ENCODE results near the gene CERKL.

Gene CERKL

GRCh38 chr2:181528441-181528840 lies 128.5 kb downstream of the CERKL start:
- H3K4me2 ChIP-seq (ENCODE audit: low read length): no peak overlapping the region
- no peak overlapping the region for H3K27ac ChIP-seq (ENCODE audit: low read depth, low read length, poor library complexity, severe bottlenecking)
- H3K27me3 ChIP-seq (ENCODE audit: insufficient read depth, low read length): no peaks in the 10 kb centered on the region
- H3K4me1 ChIP-seq (ENCODE audit: insufficient read depth, low read length, severe bottlenecking): no peaks in the 10 kb centered on the region
- H3K9ac ChIP-seq (ENCODE audit: low read length): no peak overlapping the region
- no peaks in the 10 kb centered on the region for H3F3A ChIP-seq (ENCODE audit: insufficient read depth, low read length)
- TF ChIP-seq EZH2 (IDR thresholded peaks at IDR 0.05; ENCODE audit: borderline replicate concordance, low read length): no peak
- TF ChIP-seq CTCF (IDR thresholded peaks at IDR 0.05; ENCODE audit: low read length): no peak
- H3K36me3 ChIP-seq (ENCODE audit: insufficient read depth, low read length): peaks cover 85% of the 10 kb centered on the region
- H4K20me1 ChIP-seq (ENCODE audit: insufficient read depth, low read length): no peaks in the 10 kb centered on the region
- H3K9me2 ChIP-seq (ENCODE audit: low read depth, low read length): no peaks in the 10 kb centered on the region
- H3K79me2 ChIP-seq (ENCODE audit: insufficient read depth, low read length): no peaks in the 10 kb centered on the region
- no peaks in the 10 kb centered on the region for H3K9me3 ChIP-seq (ENCODE audit: low read length)
- H2AFZ ChIP-seq (ENCODE audit: low read length): no peak overlapping the region
- no peak overlapping the region for H3K4me3 ChIP-seq (ENCODE audit: low read depth, low read length, poor library complexity, severe bottlenecking)

- Histone ChIP-seq H3K27me3 (ENCODE audit: insufficient read depth, low read length) (no peaks in the 10 kb centered on the region), H4K20me1 (ENCODE audit: insufficient read depth, low read length) (no peaks in the 10 kb centered on the region), H3K27ac (ENCODE audit: low read depth, low read length, poor library complexity, severe bottlenecking) (no peak overlapping the region), H3F3A (ENCODE audit: insufficient read depth, low read length) (no peaks in the 10 kb centered on the region), H3K4me1 (ENCODE audit: insufficient read depth, low read length, severe bottlenecking) (no peaks in the 10 kb centered on the region), H3K4me3 (ENCODE audit: low read depth, low read length, poor library complexity, severe bottlenecking) (no peak overlapping the region), H3K36me3 (ENCODE audit: insufficient read depth, low read length) (peaks cover 86% of the 10 kb centered on the region), H3K9me3 (ENCODE audit: low read length) (no peaks in the 10 kb centered on the region), H3K9ac (ENCODE audit: low read length) (no peak overlapping the region), H3K79me2 (ENCODE audit: insufficient read depth, low read length) (no peaks in the 10 kb centered on the region), H3K9me2 (ENCODE audit: low read depth, low read length) (no peaks in the 10 kb centered on the region), H2AFZ (ENCODE audit: low read length) (no peak overlapping the region), H3K4me2 (ENCODE audit: low read length) (no peak overlapping the region)
- no peak for TF ChIP-seq CTCF (IDR thresholded peaks at IDR 0.05; ENCODE audit: low read length)
- TF ChIP-seq EZH2 (IDR thresholded peaks at IDR 0.05; ENCODE audit: borderline replicate concordance, low read length): no peak
Observed at GRCh38 chr2:181527058-181527457, 129.8 kb downstream of the CERKL start.

GRCh38 chr2:181526014-181526413 lies 130.9 kb downstream of the CERKL start:
- H4K20me1 ChIP-seq (ENCODE audit: insufficient read depth, low read length): no peaks in the 10 kb centered on the region
- H3K4me3 ChIP-seq (ENCODE audit: low read depth, low read length, poor library complexity, severe bottlenecking): no peak overlapping the region
- H3K4me2 ChIP-seq (ENCODE audit: low read length): no peak overlapping the region
- H3K79me2 ChIP-seq (ENCODE audit: insufficient read depth, low read length): no peaks in the 10 kb centered on the region
- no peak overlapping the region for H2AFZ ChIP-seq (ENCODE audit: low read length)
- no peaks in the 10 kb centered on the region for H3F3A ChIP-seq (ENCODE audit: insufficient read depth, low read length)
- H3K36me3 ChIP-seq (ENCODE audit: insufficient read depth, low read length): peaks cover 85% of the 10 kb centered on the region
- H3K9ac ChIP-seq (ENCODE audit: low read length): no peak overlapping the region
- H3K9me3 ChIP-seq (ENCODE audit: low read length): no peaks in the 10 kb centered on the region
- no peaks in the 10 kb centered on the region for H3K9me2 ChIP-seq (ENCODE audit: low read depth, low read length)
- no peak for TF ChIP-seq CTCF (IDR thresholded peaks at IDR 0.05; ENCODE audit: low read length)
- no peak for TF ChIP-seq EZH2 (IDR thresholded peaks at IDR 0.05; ENCODE audit: borderline replicate concordance, low read length)
- no peak overlapping the region for H3K27ac ChIP-seq (ENCODE audit: low read depth, low read length, poor library complexity, severe bottlenecking)
- H3K27me3 ChIP-seq (ENCODE audit: insufficient read depth, low read length): no peaks in the 10 kb centered on the region
- no peaks in the 10 kb centered on the region for H3K4me1 ChIP-seq (ENCODE audit: insufficient read depth, low read length, severe bottlenecking)

Data from OCI-LY1 (cell line).